ENCODE measurements around the gene ZNF23. TPM values are rescaled to one million over a fixed set of nuclear protein-coding genes. Genes with fewer than 3 reads are reported as not detected.

The ZNF23 gene
- total RNA-seq, 2 donors from 2014 or later: 2.8 to 4.8 TPM

DNA sequence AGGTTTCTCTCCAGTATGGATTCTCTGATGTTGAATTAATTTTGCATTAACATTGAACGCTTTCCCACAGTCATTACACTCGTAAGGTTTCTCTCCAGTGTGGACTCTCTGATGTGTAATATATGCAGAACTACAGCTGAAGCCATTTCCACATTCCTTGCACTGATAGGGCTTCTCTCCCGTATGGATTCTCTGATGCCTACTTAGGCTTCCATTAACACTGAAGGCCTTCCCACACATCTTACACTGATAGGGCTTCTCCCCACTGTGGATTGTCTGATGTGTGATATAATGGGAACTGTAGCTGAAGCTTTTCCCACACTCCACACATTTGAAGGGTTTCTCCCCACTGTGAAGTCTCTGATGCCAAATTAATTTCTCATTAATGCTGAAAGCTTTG lies 13.0 kb downstream of the ZNF23 start:
- DNase-seq (ENCODE audit: low spot score): no peak
- H3K4me3 ChIP-seq: no peak overlapping the region

GRCh38 chr16:71448274-71448866 lies 13.7 kb downstream of the ZNF23 start:
- no peak for DNase-seq (ENCODE audit: low spot score)
- H3K36me3 ChIP-seq: peaks cover 57% of the 10 kb centered on the region
- no peaks in the 10 kb centered on the region for H3K27me3 ChIP-seq
- TF ChIP-seq, protein P1, sequence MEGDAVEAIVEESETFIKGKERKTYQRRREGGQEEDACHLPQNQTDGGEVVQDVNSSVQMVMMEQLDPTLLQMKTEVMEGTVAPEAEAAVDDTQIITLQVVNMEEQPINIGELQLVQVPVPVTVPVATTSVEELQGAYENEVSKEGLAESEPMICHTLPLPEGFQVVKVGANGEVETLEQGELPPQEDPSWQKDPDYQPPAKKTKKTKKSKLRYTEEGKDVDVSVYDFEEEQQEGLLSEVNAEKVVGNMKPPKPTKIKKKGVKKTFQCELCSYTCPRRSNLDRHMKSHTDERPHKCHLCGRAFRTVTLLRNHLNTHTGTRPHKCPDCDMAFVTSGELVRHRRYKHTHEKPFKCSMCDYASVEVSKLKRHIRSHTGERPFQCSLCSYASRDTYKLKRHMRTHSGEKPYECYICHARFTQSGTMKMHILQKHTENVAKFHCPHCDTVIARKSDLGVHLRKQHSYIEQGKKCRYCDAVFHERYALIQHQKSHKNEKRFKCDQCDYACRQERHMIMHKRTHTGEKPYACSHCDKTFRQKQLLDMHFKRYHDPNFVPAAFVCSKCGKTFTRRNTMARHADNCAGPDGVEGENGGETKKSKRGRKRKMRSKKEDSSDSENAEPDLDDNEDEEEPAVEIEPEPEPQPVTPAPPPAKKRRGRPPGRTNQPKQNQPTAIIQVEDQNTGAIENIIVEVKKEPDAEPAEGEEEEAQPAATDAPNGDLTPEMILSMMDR (IDR thresholded peaks at IDR 0.05): no peak
- no peak overlapping the region for H3K4me3 ChIP-seq
- peaks cover 50 to 99% of the 10 kb centered on the region in 2 donors for H3K9me3 ChIP-seq
- H3K27ac ChIP-seq: no peak overlapping the region
- no peaks in the 10 kb centered on the region for H3K4me1 ChIP-seq

More for the DNA sequence above, 13.0 kb downstream of the ZNF23 start:
- H3K9me3 ChIP-seq: peaks cover 50 to 94% of the 10 kb centered on the region in 2 donors
- no peaks in the 10 kb centered on the region for H3K4me1 ChIP-seq
- TF ChIP-seq, protein P1 (IDR thresholded peaks at IDR 0.05): no peak
- H3K27ac ChIP-seq: no peak overlapping the region
- peaks cover 64% of the 10 kb centered on the region for H3K36me3 ChIP-seq
- H3K27me3 ChIP-seq: no peaks in the 10 kb centered on the region

DNA sequence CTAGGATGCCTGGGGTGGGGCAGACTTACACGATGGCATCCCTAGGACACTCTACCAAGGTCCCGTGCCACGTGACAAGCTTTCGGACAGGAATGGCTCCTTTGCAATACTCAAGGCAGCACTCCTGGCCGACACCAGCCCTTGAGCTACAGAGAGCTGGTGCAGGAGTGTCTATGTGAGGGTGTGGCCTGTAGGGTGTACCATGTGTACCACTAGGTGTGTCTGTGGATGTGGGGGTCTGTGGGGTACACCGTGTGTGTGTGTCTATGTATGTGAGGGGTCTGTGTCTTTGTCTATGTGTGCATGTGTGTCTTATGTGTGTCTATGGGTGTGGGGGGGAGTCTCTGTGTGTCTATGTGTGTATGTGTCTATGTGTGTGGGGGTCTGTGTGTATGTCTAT lies 18.3 kb downstream of the ZNF23 start:
- H3K9me3 ChIP-seq: peaks cover 25 to 65% of the 10 kb centered on the region in 2 donors
- H3K27ac ChIP-seq: no peak overlapping the region

DNA sequence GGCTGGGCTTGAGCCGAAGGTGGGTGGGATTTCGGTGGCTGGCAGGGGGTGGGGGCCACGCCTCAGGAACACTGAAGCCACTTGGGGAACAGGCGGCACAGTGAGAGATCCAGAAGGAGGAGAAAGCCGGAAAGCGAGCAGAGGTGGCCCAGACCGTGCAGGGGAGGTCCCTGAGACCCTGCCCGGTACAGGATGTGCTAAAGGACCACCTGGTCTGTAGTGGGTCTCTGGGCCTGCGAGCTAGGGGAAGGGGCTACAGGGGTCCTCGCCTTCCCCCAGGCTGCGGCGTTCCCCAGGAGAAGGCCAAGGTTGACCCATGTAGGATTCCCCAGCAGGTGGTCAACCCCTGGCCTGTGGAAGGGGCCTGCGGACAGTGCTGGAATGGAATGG lies 20.0 kb downstream of the ZNF23 start, which contains the start of gene TLE7:
TSS of gene TLE7 (minus strand) at position 4 of the 390 bp plus-strand sequence. CDS start 8,730 bp downstream, outside the sequence.
- no peaks in the 10 kb centered on the region for H3K4me1 ChIP-seq
- no peak for DNase-seq (ENCODE audit: low spot score)

More for the DNA sequence above, 18.3 kb downstream of the ZNF23 start:
- H3K27me3 ChIP-seq: no peaks in the 10 kb centered on the region
- DNase-seq (ENCODE audit: low spot score): no peak
- H3K4me1 ChIP-seq: no peaks in the 10 kb centered on the region
- no peak overlapping the region for H3K4me3 ChIP-seq
- peaks cover 11% of the 10 kb centered on the region for H3K36me3 ChIP-seq
- TF ChIP-seq, protein P1 (IDR thresholded peaks at IDR 0.05): no peak

GRCh38 chr16:71441348-71442050 lies 20.5 kb downstream of the ZNF23 start:
- no peaks in the 10 kb centered on the region for H3K36me3 ChIP-seq
- no peaks in the 10 kb centered on the region for H3K27me3 ChIP-seq

More for the DNA sequence above, 20.0 kb downstream of the ZNF23 start, which contains the start of gene TLE7:
- TF ChIP-seq, protein P1 (IDR thresholded peaks at IDR 0.05): no peak
- Histone ChIP-seq H3K27ac (no peak within 1 kb of the TSS), H3K4me3 (no peak within 1 kb of the TSS), H3K27me3 (no peaks in the 10 kb centered on the region), H3K36me3 (no peaks in the 10 kb centered on the region), H3K9me3 (peaks cover 14 to 49% of the 10 kb centered on the region in 2 donors)

More at GRCh38 chr16:71441348-71442050, 20.5 kb downstream of the ZNF23 start:
- H3K9me3 ChIP-seq: peaks cover 11 to 43% of the 10 kb centered on the region in 2 donors
- TF ChIP-seq, protein P1 (IDR thresholded peaks at IDR 0.05): peak in 1 of 2 donors; percentile 35
- H3K4me3 ChIP-seq: no peak overlapping the region
- no peak overlapping the region for H3K27ac ChIP-seq
- H3K4me1 ChIP-seq: no peaks in the 10 kb centered on the region
- DNase-seq (ENCODE audit: low spot score): no peak

All from right atrium auricular region (tissue), 2 donors.